ENCODE results near the gene FRRS1. TPM values are rescaled to one million over a fixed set of nuclear protein-coding genes. Genes with fewer than 3 reads are reported as not detected.

The FRRS1 gene
- polyA plus RNA-seq, 1 donor (not counting 4 experiments of a cell fraction or from before 2014, with no cell fraction given): 11.2 TPM

DNA sequence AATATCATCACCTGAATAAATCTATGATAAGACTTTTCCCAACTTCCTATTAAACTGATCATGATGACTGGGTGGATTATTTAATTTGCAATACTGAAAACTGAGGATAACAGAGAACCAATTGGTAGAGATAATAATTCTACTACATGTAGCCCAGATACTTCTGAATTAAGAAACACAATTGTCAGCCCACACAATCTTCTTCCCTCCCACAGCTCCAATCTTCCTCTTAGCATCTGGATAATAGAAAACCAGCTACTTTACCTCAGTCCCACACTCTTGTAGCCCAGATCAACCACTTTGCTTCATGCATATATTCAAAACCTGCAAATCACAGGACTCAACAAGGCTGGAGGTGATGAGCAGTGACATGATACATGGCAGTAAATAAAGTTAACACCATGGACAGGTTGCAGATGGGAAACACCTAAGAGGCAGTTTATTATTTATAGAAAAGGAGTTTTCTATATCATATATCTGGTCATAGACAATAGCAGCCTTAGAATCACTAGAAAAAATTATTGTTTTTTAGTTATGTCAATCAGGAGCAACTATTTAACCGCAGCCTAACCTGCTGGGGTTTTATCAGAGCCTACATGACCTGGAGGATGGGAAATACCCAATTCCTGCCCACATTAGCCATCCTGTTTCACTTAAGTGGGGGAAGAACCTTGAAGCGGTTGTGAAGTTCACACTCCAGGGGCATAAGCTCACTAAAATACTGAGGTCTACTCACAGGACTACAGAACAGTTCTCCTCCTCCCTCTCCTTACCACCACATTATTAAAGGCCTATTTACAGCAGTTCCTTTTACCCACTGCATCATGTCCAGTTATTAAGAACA lies 16.7 kb downstream of the FRRS1 start:
- H3K27ac ChIP-seq (ENCODE audit: control insufficient read depth, insufficient read depth, low read length): no peak overlapping the region
- H2AFZ ChIP-seq (ENCODE audit: control insufficient read depth, low read length): no peak overlapping the region
- dilution Hi-C loops (cut with MboI; ENCODE audit: extremely low pct_ligation_motif_present, low sequenced_read_pairs): no loop called here
- no peak for TF ChIP-seq CTCF (optimal IDR thresholded peaks at IDR 0.05 in 1 of 3, IDR thresholded peaks at IDR 0.05 in 1 of 3, conservative IDR thresholded peaks at IDR 0.05 in 1 of 3; ENCODE audit: extremely low read depth in 1 of 3, insufficient read depth in 2 of 3, low read length in 3 of 3)
- TF ChIP-seq EZH2 (IDR thresholded peaks at IDR 0.05; ENCODE audit: low read length): no peak
- H3K9ac ChIP-seq (ENCODE audit: control insufficient read depth, extremely low read depth, insufficient read depth, low read length): no peak overlapping the region
- FAIRE-seq (no peak), DNase-seq (ENCODE audit: low read depth, low spot score) (no peak)
- no peaks in the 10 kb centered on the region for H3K27me3 ChIP-seq (ENCODE audit: control insufficient read depth, extremely low read depth, insufficient read depth, low read length)
- peaks cover 1 to 3% of the 10 kb centered on the region in 2 experiments for H3K36me3 ChIP-seq (ENCODE audit: control insufficient read depth in 2 of 2, extremely low read depth in 1 of 2, insufficient read depth in 2 of 2, low read length in 2 of 2)
- H3K79me2 ChIP-seq (ENCODE audit: control insufficient read depth, insufficient read depth, low read length): no peaks in the 10 kb centered on the region
- H3K9me3 ChIP-seq (ENCODE audit: control insufficient read depth, low read depth, low read length): no peaks in the 10 kb centered on the region
- no peaks in the 10 kb centered on the region for H4K20me1 ChIP-seq (ENCODE audit: control insufficient read depth, extremely low read depth, insufficient read depth, low read length)
- H3K4me2 ChIP-seq (ENCODE audit: control insufficient read depth, extremely low read depth, insufficient read depth, low read depth, low read length): no peak overlapping the region
- peaks cover 2% of the 10 kb centered on the region for H3K4me1 ChIP-seq (ENCODE audit: control insufficient read depth, extremely low read depth, insufficient read depth, low read length)
- H3K4me3 ChIP-seq (ENCODE audit: control insufficient read depth in 2 of 3, extremely low read depth in 1 of 3, insufficient read depth in 2 of 3, low read depth in 1 of 3, low read length in 3 of 3): no peak overlapping the region
- H3K9me1 ChIP-seq (ENCODE audit: control insufficient read depth, extremely low read depth, insufficient read depth, low read length): no peaks in the 10 kb centered on the region

GRCh38 chr1:99748419-99748818 lies 18.0 kb downstream of the FRRS1 start:
- peaks cover 2% of the 10 kb centered on the region for H3K4me1 ChIP-seq (ENCODE audit: control insufficient read depth, extremely low read depth, insufficient read depth, low read length)
- no peaks in the 10 kb centered on the region for H3K9me3 ChIP-seq (ENCODE audit: control insufficient read depth, low read depth, low read length)
- no peak for DNase-seq (ENCODE audit: low read depth, low spot score)
- H3K4me3 ChIP-seq (ENCODE audit: control insufficient read depth in 2 of 3, extremely low read depth in 1 of 3, insufficient read depth in 2 of 3, low read depth in 1 of 3, low read length in 3 of 3): no peak overlapping the region
- H4K20me1 ChIP-seq (ENCODE audit: control insufficient read depth, extremely low read depth, insufficient read depth, low read length): no peaks in the 10 kb centered on the region
- TF ChIP-seq CTCF (optimal IDR thresholded peaks at IDR 0.05 in 1 of 3, IDR thresholded peaks at IDR 0.05 in 1 of 3, conservative IDR thresholded peaks at IDR 0.05 in 1 of 3; ENCODE audit: extremely low read depth in 1 of 3, insufficient read depth in 2 of 3, low read length in 3 of 3) (no peak), EZH2 (IDR thresholded peaks at IDR 0.05; ENCODE audit: low read length) (no peak)
- H3K4me2 ChIP-seq (ENCODE audit: control insufficient read depth, extremely low read depth, insufficient read depth, low read depth, low read length): no peak overlapping the region
- no peak overlapping the region for H3K27ac ChIP-seq (ENCODE audit: control insufficient read depth, insufficient read depth, low read length)
- H2AFZ ChIP-seq (ENCODE audit: control insufficient read depth, low read length): no peak overlapping the region
- H3K9me1 ChIP-seq (ENCODE audit: control insufficient read depth, extremely low read depth, insufficient read depth, low read length): no peaks in the 10 kb centered on the region
- H3K36me3 ChIP-seq (ENCODE audit: control insufficient read depth in 2 of 2, extremely low read depth in 1 of 2, insufficient read depth in 2 of 2, low read length in 2 of 2): peaks cover 1 to 3% of the 10 kb centered on the region in 2 experiments
- no peaks in the 10 kb centered on the region for H3K79me2 ChIP-seq (ENCODE audit: control insufficient read depth, insufficient read depth, low read length)
- H3K9ac ChIP-seq (ENCODE audit: control insufficient read depth, extremely low read depth, insufficient read depth, low read length): no peak overlapping the region
- no peak for FAIRE-seq
- H3K27me3 ChIP-seq (ENCODE audit: control insufficient read depth, extremely low read depth, insufficient read depth, low read length): no peaks in the 10 kb centered on the region
- dilution Hi-C loops (cut with MboI; ENCODE audit: extremely low pct_ligation_motif_present, low sequenced_read_pairs): no loop called here
